Testis (tissue), 3 donors: ENCODE data around the gene HK3. TPM values are rescaled to one million over a fixed set of nuclear protein-coding genes. Genes with fewer than 3 reads are reported as not detected.

Experiments used
- DNase-seq: peaks from one replicate; pipeline ENCODE4 v3.0.0-alpha.2; 2019
- H3K27ac ChIP-seq, 2 donors: fragments of 200-600 bp; sonication (generic); one replicate each; pipeline ENCODE4 v1.5.1; 2019
- H3K27me3 ChIP-seq: fragments of 200-600 bp; sonication (generic); one replicate; pipeline ENCODE4 v1.5.1; 2019
- H3K36me3 ChIP-seq: fragments of 200-600 bp; sonication (generic); one replicate; pipeline ENCODE4 v1.5.1; 2017; ENCODE audit warnings: low read depth; ENCODE audit errors: missing control alignments
- H3K4me1 ChIP-seq: fragments of 200-600 bp; sonication (generic); one replicate; pipeline ENCODE4 v1.5.1; 2019
- H3K4me3 ChIP-seq, 2 donors: fragments of 200-600 bp; sonication (generic); one replicate each; pipeline ENCODE4 v1.5.1; 2017 to 2019
- H3K9me3 ChIP-seq: fragments of 200-600 bp; sonication (generic); one replicate; pipeline ENCODE4 v1.5.1; 2017
- POLR2A ChIP-seq: fragments of 450-650 bp; IDR thresholded peaks from one replicate; pipeline ENCODE4 v1.6.1; 2017; ENCODE audit warnings: antibody characterized with exemption, mild to moderate bottlenecking, moderate library complexity
- WGBS, 2 donors: methylation state at CpG; one replicate each; pipeline ENCODE4 v1.1.5; 2018; 5-methylcytosine and 5-hydroxymethylcytosine counted together
- intact Hi-C: fragments of 100-400 bp; cut with DNase I; formaldehyde crosslinking; loops from one replicate; pipeline ENCODE4 v1.15.1; 2023; ENCODE audit warnings: low total_unique reads
- polyA plus RNA-seq: library from polyadenylated mRNA; stranded (reverse); fragments of 350-450 nt; fragmentation: Illumina TruSeq; extraction: RNeasy Lipid Tissue Mini Kit (QIAGEN cat#74804); gene quantifications from one replicate; pipeline ENCODE4 v1.2.3, GENCODE V29; 2014; ENCODE audit warnings: low read depth, low replicate concordance; ENCODE audit not compliant: insufficient read depth
- total RNA-seq, 2 donors: library from RNA; depleted of rRNA; stranded (reverse); fragments of >200 nt; gene quantifications; one replicate each; pipeline ENCODE4 v1.2.3, GENCODE V29; 2016
- TF ChIP-seq, protein P1 (sequence below), 3 experiments: fragments of 450-650 bp in 2 of 3; fragments of 200-600 bp in 1 of 3; sonication (generic) in 1 of 3; IDR thresholded peaks; one replicate each; pipeline ENCODE4 v1.5.1; 2016 to 2019; ENCODE audit warnings: antibody characterized with exemption in 3 of 3, mild to moderate bottlenecking in 2 of 3, moderate library complexity in 1 of 3

Gene HK3
- total and polyA plus RNA-seq, 3 donors from 2014 or later = 6.3 to 10.9 (median 6.4) TPM

DNA sequence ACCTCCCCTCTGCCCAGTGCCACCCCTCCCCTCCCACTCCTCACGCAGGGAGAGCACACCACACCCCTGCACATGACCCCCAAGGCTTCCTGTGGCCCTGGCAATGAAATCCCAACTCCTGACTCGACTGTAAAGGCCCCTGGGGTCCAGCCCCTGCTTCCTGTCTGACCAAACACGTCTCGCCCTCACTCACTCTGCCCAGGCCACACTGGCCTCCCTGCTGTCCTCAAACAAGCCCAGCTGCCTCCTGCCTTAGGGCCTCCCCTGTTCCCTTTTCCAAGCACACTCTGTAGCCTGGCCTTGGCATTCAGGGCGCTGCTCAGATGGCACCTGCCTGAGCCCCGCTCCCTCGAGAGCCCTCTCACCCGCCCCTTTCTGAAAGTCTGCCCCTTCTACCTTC lies 42.4 kb downstream of the HK3 start:
- DNase-seq = no peak
- H3K4me1 ChIP-seq = no peaks in the 10 kb centered on the region
- intact Hi-C loops = no loop called here
- H3K27me3 ChIP-seq = no peaks in the 10 kb centered on the region
- no peak for TF ChIP-seq POLR2A
- TF ChIP-seq, protein P1, sequence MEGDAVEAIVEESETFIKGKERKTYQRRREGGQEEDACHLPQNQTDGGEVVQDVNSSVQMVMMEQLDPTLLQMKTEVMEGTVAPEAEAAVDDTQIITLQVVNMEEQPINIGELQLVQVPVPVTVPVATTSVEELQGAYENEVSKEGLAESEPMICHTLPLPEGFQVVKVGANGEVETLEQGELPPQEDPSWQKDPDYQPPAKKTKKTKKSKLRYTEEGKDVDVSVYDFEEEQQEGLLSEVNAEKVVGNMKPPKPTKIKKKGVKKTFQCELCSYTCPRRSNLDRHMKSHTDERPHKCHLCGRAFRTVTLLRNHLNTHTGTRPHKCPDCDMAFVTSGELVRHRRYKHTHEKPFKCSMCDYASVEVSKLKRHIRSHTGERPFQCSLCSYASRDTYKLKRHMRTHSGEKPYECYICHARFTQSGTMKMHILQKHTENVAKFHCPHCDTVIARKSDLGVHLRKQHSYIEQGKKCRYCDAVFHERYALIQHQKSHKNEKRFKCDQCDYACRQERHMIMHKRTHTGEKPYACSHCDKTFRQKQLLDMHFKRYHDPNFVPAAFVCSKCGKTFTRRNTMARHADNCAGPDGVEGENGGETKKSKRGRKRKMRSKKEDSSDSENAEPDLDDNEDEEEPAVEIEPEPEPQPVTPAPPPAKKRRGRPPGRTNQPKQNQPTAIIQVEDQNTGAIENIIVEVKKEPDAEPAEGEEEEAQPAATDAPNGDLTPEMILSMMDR (IDR thresholded peaks at IDR 0.05) = no peak
- 70 to 79% methylated on average over 8 of the region's 8 CpGs for WGBS, 2 donors
- H3K36me3 ChIP-seq = no peaks in the 10 kb centered on the region
- no peak overlapping the region for H3K27ac ChIP-seq
- H3K4me3 ChIP-seq = no peak overlapping the region
- H3K9me3 ChIP-seq = no peaks in the 10 kb centered on the region

- Histone ChIP-seq H3K36me3 (no peaks in the 10 kb centered on the region), H3K27ac (no peak overlapping the region), H3K4me1 (no peaks in the 10 kb centered on the region), H3K9me3 (no peaks in the 10 kb centered on the region), H3K27me3 (no peaks in the 10 kb centered on the region), H3K4me3 (no peak overlapping the region)
- intact Hi-C loops = no loop called here
- DNase-seq = no peak
- TF ChIP-seq POLR2A = no peak
- TF ChIP-seq, protein P1 (IDR thresholded peaks at IDR 0.05) = no peak
- 85 to 96% methylated on average over 10 to 18 of the region's 18 CpGs for WGBS, 2 donors
Observed at GRCh38 chr5:176855598-176855997, 43.5 kb downstream of the HK3 start.

DNA sequence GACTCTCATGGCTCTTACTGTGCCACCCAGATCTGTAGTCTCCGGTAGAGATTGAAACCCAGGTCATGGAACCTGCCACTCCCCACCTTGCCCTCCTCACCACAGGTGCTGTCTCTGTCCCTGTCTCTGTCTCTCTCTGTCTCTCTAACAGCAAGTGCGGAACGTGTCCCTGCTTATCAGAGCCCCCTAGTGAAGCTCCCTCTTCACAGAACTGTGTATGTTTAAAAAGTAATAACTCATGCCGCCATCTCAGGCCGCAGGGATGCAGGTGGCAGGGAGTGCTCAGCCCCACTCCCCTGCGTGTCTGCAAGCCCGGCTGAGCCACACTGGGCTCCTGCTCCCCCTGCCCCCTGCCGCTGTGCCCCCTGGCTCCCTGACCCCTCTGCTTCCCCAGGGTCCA lies 45.0 kb downstream of the HK3 start:
- H3K4me1 ChIP-seq = no peaks in the 10 kb centered on the region
- H3K36me3 ChIP-seq = no peaks in the 10 kb centered on the region
- TF ChIP-seq, protein P1 (IDR thresholded peaks at IDR 0.05) = no peak
- TF ChIP-seq POLR2A = no peak
- no peak overlapping the region for H3K27ac ChIP-seq
- no peak for DNase-seq
- no peaks in the 10 kb centered on the region for H3K27me3 ChIP-seq
- intact Hi-C loops = no loop called here
- H3K9me3 ChIP-seq = no peaks in the 10 kb centered on the region
- H3K4me3 ChIP-seq = no peak overlapping the region
- WGBS, 2 donors = 50 to 71% methylated on average over 8 of the region's 8 CpGs

- Histone ChIP-seq H3K9me3 (no peaks in the 10 kb centered on the region), H3K4me3 (no peak overlapping the region), H3K36me3 (no peaks in the 10 kb centered on the region), H3K27ac (no peak overlapping the region), H3K4me1 (no peaks in the 10 kb centered on the region), H3K27me3 (no peaks in the 10 kb centered on the region)
- intact Hi-C loops = no loop called here
- 78 to 83% methylated on average over 17 to 20 of the region's 20 CpGs for WGBS, 2 donors
- no peak for DNase-seq
- TF ChIP-seq, protein P1 (IDR thresholded peaks at IDR 0.05) = no peak
- TF ChIP-seq POLR2A = no peak
Observed at GRCh38 chr5:176853151-176853778, 45.9 kb downstream of the HK3 start.
